Limb (tissue), 2 donors: ENCODE measurements around the gene DLST.

Source experiments
- DNase-seq, 2 donors: peaks; one replicate each; pipeline ENCODE4 v3.0.0-alpha.2; 2016; ENCODE audit errors: extremely low spot score in 2 of 2

Gene DLST

GRCh38 chr14:74896400-74896799 lies 14.7 kb downstream of the DLST start:
- DNase-seq: no peak

GRCh38 chr14:74897642-74898041 lies 15.9 kb downstream of the DLST start:
- no peak for DNase-seq

GRCh38 chr14:74898083-74898482 lies 16.4 kb downstream of the DLST start:
- no peak for DNase-seq

GRCh38 chr14:74898694-74899093 lies 17.0 kb downstream of the DLST start:
- DNase-seq: no peak

- DNase-seq: no peak
Observed at GRCh38 chr14:74902941-74903705, 21.4 kb downstream of the DLST start.

- no peak for DNase-seq
Observed at GRCh38 chr14:74904635-74905503, 23.2 kb downstream of the DLST start.

- peak; percentile 30 to 87 for DNase-seq
Observed at GRCh38 chr14:74905595-74906142, 24.0 kb downstream of the DLST start.

GRCh38 chr14:74906925-74907521 lies 25.3 kb downstream of the DLST start:
- DNase-seq: no peak

GRCh38 chr14:74907744-74908143 lies 26.0 kb downstream of the DLST start:
- DNase-seq: no peak

GRCh38 chr14:74908861-74909341 lies 27.2 kb downstream of the DLST start:
- DNase-seq: no peak

GRCh38 chr14:74909501-74909900 lies 27.8 kb downstream of the DLST start:
- no peak for DNase-seq

GRCh38 chr14:74909911-74910310 lies 28.2 kb downstream of the DLST start:
- DNase-seq: no peak

- DNase-seq: no peak
Observed at GRCh38 chr14:74910556-74910955, 28.8 kb downstream of the DLST start.

GRCh38 chr14:74911221-74911620 lies 29.5 kb downstream of the DLST start:
- DNase-seq: no peak

- DNase-seq: no peak
Observed at GRCh38 chr14:74911704-74912103, 30.0 kb downstream of the DLST start.

GRCh38 chr14:74912111-74912510 lies 30.4 kb downstream of the DLST start:
- DNase-seq: no peak

GRCh38 chr14:74912801-74913200 lies 31.1 kb downstream of the DLST start:
- no peak for DNase-seq

- no peak for DNase-seq
Observed at GRCh38 chr14:74913393-74913910, 31.7 kb downstream of the DLST start.

GRCh38 chr14:74913986-74914573 lies 32.4 kb downstream of the DLST start:
- DNase-seq: peak; percentile 77 to 82

- no peak for DNase-seq
Observed at GRCh38 chr14:74915426-74915825, 33.7 kb downstream of the DLST start.

GRCh38 chr14:74915826-74916225 lies 34.1 kb downstream of the DLST start:
- no peak for DNase-seq
